ENCODE measurements around the gene GTF2H1. TPM values are rescaled to one million over a fixed set of nuclear protein-coding genes. Genes with fewer than 3 reads are reported as not detected.

The GTF2H1 gene
- total RNA-seq, 2 donors from 2014 or later, result 23.5 to 26.2 TPM

GRCh38 chr11:18288911-18289310 lies 33.5 kb upstream of the GTF2H1 start:
- Histone ChIP-seq H3K36me3 (no peaks in the 10 kb centered on the region), H3K9me3 (no peaks in the 10 kb centered on the region), H3K27ac (no peak overlapping the region), H3K9ac (ENCODE audit: low read depth in 2 of 2, low read length in 2 of 2) (no peak overlapping the region), H3K27me3 (no peaks in the 10 kb centered on the region), H3K4me3 (no peak overlapping the region), H3K4me1 (no peaks in the 10 kb centered on the region)
- intact Hi-C loops (cut with DNase I), result no loop called here
- no peak for DNase-seq
- TF ChIP-seq, protein P1, sequence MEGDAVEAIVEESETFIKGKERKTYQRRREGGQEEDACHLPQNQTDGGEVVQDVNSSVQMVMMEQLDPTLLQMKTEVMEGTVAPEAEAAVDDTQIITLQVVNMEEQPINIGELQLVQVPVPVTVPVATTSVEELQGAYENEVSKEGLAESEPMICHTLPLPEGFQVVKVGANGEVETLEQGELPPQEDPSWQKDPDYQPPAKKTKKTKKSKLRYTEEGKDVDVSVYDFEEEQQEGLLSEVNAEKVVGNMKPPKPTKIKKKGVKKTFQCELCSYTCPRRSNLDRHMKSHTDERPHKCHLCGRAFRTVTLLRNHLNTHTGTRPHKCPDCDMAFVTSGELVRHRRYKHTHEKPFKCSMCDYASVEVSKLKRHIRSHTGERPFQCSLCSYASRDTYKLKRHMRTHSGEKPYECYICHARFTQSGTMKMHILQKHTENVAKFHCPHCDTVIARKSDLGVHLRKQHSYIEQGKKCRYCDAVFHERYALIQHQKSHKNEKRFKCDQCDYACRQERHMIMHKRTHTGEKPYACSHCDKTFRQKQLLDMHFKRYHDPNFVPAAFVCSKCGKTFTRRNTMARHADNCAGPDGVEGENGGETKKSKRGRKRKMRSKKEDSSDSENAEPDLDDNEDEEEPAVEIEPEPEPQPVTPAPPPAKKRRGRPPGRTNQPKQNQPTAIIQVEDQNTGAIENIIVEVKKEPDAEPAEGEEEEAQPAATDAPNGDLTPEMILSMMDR (IDR thresholded peaks at IDR 0.05), result no peak

GRCh38 chr11:18294862-18295261 lies 27.5 kb upstream of the GTF2H1 start:
- Histone ChIP-seq H3K27me3 (no peaks in the 10 kb centered on the region), H3K36me3 (peaks cover 13% of the 10 kb centered on the region), H3K9ac (ENCODE audit: low read depth in 2 of 2, low read length in 2 of 2) (no peak overlapping the region), H3K27ac (no peak overlapping the region), H3K9me3 (no peaks in the 10 kb centered on the region), H3K4me3 (no peak overlapping the region), H3K4me1 (no peaks in the 10 kb centered on the region)
- no peak for DNase-seq
- intact Hi-C loops (cut with DNase I), result no loop called here
- TF ChIP-seq, protein P1 (IDR thresholded peaks at IDR 0.05), result no peak

GRCh38 chr11:18295316-18295715 lies 27.1 kb upstream of the GTF2H1 start:
- no peak overlapping the region for H3K9ac ChIP-seq (ENCODE audit: low read depth in 2 of 2, low read length in 2 of 2)
- H3K36me3 ChIP-seq, result peaks cover 13% of the 10 kb centered on the region

DNA sequence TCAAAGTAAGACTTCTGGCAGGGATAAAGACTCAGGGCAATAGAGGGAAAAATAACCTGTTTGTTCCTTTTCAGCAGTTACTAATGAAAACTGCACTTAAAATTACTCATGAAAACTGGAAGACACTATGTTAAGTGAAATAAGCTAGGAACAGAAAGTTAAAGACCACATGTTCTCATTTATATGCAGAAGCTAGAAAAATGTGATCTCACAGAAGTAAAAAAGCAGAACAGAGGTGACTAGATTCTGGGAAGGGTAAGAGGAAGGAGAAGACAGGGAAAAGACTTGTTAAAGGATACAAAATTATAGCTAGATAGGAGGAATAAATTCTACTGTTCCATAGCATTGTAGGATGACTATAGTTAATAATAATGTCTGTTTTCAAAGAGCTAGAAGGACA lies 22.6 kb upstream of the GTF2H1 start:
- Histone ChIP-seq H3K9ac (ENCODE audit: low read depth in 2 of 2, low read length in 2 of 2) (no peak overlapping the region), H3K4me3 (no peak overlapping the region), H3K36me3 (peaks cover 13% of the 10 kb centered on the region), H3K27me3 (no peaks in the 10 kb centered on the region), H3K9me3 (no peaks in the 10 kb centered on the region), H3K27ac (no peak overlapping the region), H3K4me1 (no peaks in the 10 kb centered on the region)
- TF ChIP-seq, protein P1 (IDR thresholded peaks at IDR 0.05), result no peak
- intact Hi-C loops (cut with DNase I), result no loop called here
- no peak for DNase-seq

More at GRCh38 chr11:18295316-18295715, 27.1 kb upstream of the GTF2H1 start:
- intact Hi-C loops (cut with DNase I), result no loop called here
- H3K9me3 ChIP-seq, result no peaks in the 10 kb centered on the region
- H3K4me3 ChIP-seq, result no peak overlapping the region
- H3K4me1 ChIP-seq, result no peaks in the 10 kb centered on the region
- DNase-seq, result no peak
- H3K27me3 ChIP-seq, result no peaks in the 10 kb centered on the region
- no peak overlapping the region for H3K27ac ChIP-seq
- TF ChIP-seq, protein P1 (IDR thresholded peaks at IDR 0.05), result no peak

DNA sequence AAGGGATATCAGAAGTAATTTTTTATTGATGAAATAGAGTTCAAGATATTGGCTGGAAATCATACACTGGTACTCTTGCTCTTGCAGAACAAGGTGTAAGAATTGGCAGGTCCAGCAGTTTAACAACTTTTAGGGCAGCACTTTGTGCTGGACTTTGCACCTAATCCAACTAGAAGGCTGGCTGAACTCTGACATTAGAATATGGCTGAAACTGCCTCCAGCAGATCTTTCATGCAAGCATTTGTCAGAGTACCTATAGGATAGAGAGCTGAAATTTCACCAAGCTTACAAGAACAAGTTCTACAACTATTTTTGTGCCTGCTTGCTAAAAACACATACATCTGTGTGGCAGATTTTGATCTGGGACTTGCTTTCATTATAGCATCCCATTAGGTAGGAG lies 17.6 kb upstream of the GTF2H1 start:
- intact Hi-C loops (cut with DNase I), result no loop called here
- DNase-seq, result peak; percentile 27
- Histone ChIP-seq H3K9ac (ENCODE audit: low read depth in 2 of 2, low read length in 2 of 2) (no peak overlapping the region), H3K36me3 (no peaks in the 10 kb centered on the region), H3K4me3 (no peak overlapping the region), H3K27me3 (no peaks in the 10 kb centered on the region), H3K4me1 (no peaks in the 10 kb centered on the region), H3K27ac (no peak overlapping the region), H3K9me3 (no peaks in the 10 kb centered on the region)
- TF ChIP-seq, protein P1 (IDR thresholded peaks at IDR 0.05), result no peak

All from colonic mucosa (tissue), 4 donors.